PC-9 (cell line): ENCODE results near the gene IL2RA. TPM values are rescaled to one million over a fixed set of nuclear protein-coding genes. Genes with fewer than 3 reads are reported as not detected.

Experiments used
- BruUV-seq: library from RNA; stranded (reverse); fragments of 400-500 nt; replicated peaks from 2 replicates; lab custom pipeline; 2021; lab: Mats Ljungman, UMichigan
- CTCF ChIA-PET: fragments of 300-600 bp; sonication (Branson Sonifier 250); formaldehyde crosslinking; loops from one replicate; lab custom pipeline; 2022; ENCODE audit warnings: antibody characterized with exemption; lab: Charles Lee
- POLR2A ChIA-PET: fragments of 300-600 bp; sonication (Branson Sonifier 250); formaldehyde crosslinking; loops from one replicate; lab custom pipeline; 2022; ENCODE audit warnings: antibody characterized with exemption; ENCODE audit not compliant: unreplicated experiment; lab: Charles Lee
- DNase-seq, 2 experiments: peaks; one replicate each; pipeline versions ENCODE4 v3.0.0 to v3.0.0-alpha.2; 2015 to 2022; ENCODE audit warnings: mixed read lengths in 1 of 2
- H2AFZ ChIP-seq: fragments of 200-600 bp; sonication (generic); 2 replicates; pipeline ENCODE4 v1.8.1; 2017; ENCODE audit warnings: antibody characterized with exemption
- H3F3A ChIP-seq: fragments of 200-600 bp; sonication (generic); 2 replicates; pipeline ENCODE4 v1.8.1; 2017; ENCODE audit warnings: antibody characterized with exemption, mild to moderate bottlenecking, low read depth; ENCODE audit not compliant: insufficient read depth
- H3K27ac ChIP-seq: fragments of 200-600 bp; sonication (generic); 2 replicates; pipeline ENCODE4 v1.6.1; 2016; ENCODE audit warnings: mixed run types
- H3K27me3 ChIP-seq: fragments of 200-600 bp; sonication (generic); 2 replicates; pipeline ENCODE4 v1.6.1; 2016; ENCODE audit warnings: low read depth, mixed run types; ENCODE audit not compliant: insufficient read depth
- H3K36me3 ChIP-seq: fragments of 200-600 bp; sonication (generic); 2 replicates; pipeline ENCODE4 v1.6.1; 2016; ENCODE audit warnings: low read depth, mixed run types
- H3K4me1 ChIP-seq: fragments of 200-600 bp; sonication (generic); replicated peaks from 2 replicates; pipeline ENCODE4 v1.6.1; 2016; ENCODE audit warnings: mixed run types; ENCODE audit not compliant: insufficient read depth
- H3K4me2 ChIP-seq: fragments of 200-600 bp; sonication (generic); 2 replicates; pipeline ENCODE4 v1.6.1; 2017; ENCODE audit warnings: mixed run types
- H3K4me3 ChIP-seq: fragments of 200-600 bp; sonication (generic); 2 replicates; pipeline ENCODE4 v1.6.1; 2016; ENCODE audit warnings: mixed run types
- H3K79me2 ChIP-seq: fragments of 200-600 bp; sonication (generic); 2 replicates; pipeline ENCODE4 v1.6.1; 2017; ENCODE audit warnings: low read depth, mixed run types
- H3K9me2 ChIP-seq: fragments of 200-600 bp; sonication (generic); 2 replicates; pipeline ENCODE4 v1.8.1; 2017; ENCODE audit warnings: mild to moderate bottlenecking; ENCODE audit not compliant: insufficient read depth
- H3K9me3 ChIP-seq: fragments of 200-600 bp; sonication (generic); 2 replicates; pipeline ENCODE4 v1.8.1; 2016; ENCODE audit warnings: low read depth; ENCODE audit not compliant: insufficient read depth
- H4K20me1 ChIP-seq: fragments of 200-600 bp; sonication (generic); 2 replicates; pipeline ENCODE4 v1.8.1; 2017; ENCODE audit not compliant: insufficient read depth
- CTCF ChIP-seq: fragments of 200-600 bp; sonication (generic); conservative IDR thresholded peaks from 2 replicates; pipeline ENCODE4 v1.6.1; 2017; ENCODE audit warnings: mixed run types, antibody characterized with exemption, mild to moderate bottlenecking, moderate library complexity
- EZH2 ChIP-seq: fragments of 200-600 bp; sonication (generic); IDR thresholded peaks from 2 replicates; pipeline ENCODE4 v1.8.0; 2017; ENCODE audit warnings: antibody characterized with exemption, low read depth
- intact Hi-C: fragments of 100-400 bp; cut with micrococcal nuclease; formaldehyde crosslinking; loops from one replicate; pipeline ENCODE4 v1.10.0; 2022; ENCODE audit not compliant: unreplicated experiment
- total RNA-seq: library from RNA; stranded (reverse); gene quantifications from 2 replicates; pipeline ENCODE4 v1.2.3, GENCODE V29; 2021

IL2RA gene
- total RNA-seq, 1 experiment from 2014 or later, result not detected

- Histone ChIP-seq H3K27ac (no peak overlapping the region), H3K79me2 (peaks cover 28% of the 10 kb centered on the region), H3K27me3 (no peaks in the 10 kb centered on the region), H3K9me3 (no peaks in the 10 kb centered on the region), H3K4me2 (no peak overlapping the region), H3F3A (no peaks in the 10 kb centered on the region), H3K36me3 (0 out of 2 replicates have a peak, but pooled peaks cover 6% of the 10 kb centered on the region), H4K20me1 (peaks cover 25% of the 10 kb centered on the region), H3K4me1 (no peaks in the 10 kb centered on the region), H3K4me3 (no peak overlapping the region), H3K9me2 (no peaks in the 10 kb centered on the region), H2AFZ (no peak overlapping the region)
- POLR2A ChIA-PET, result no interaction called here
- intact Hi-C loops, result no loop called here
- BruUV-seq, result no TSS peak
- no peak for DNase-seq
- no peak for TF ChIP-seq CTCF
- TF ChIP-seq EZH2, result no peak
- CTCF ChIA-PET, result no interaction called here
Measured at GRCh38 chr10:6100370-6100769, 38.2 kb upstream of the IL2RA start.

- Histone ChIP-seq H4K20me1 (peaks cover 39% of the 10 kb centered on the region), H3K9me2 (no peaks in the 10 kb centered on the region), H3K9me3 (no peaks in the 10 kb centered on the region), H3F3A (no peaks in the 10 kb centered on the region), H3K27ac (no peak overlapping the region), H3K27me3 (no peaks in the 10 kb centered on the region), H3K4me1 (no peaks in the 10 kb centered on the region), H3K4me2 (no peak overlapping the region), H3K36me3 (0 out of 2 replicates have a peak, but pooled peaks cover 6% of the 10 kb centered on the region), H3K79me2 (peaks cover 50% of the 10 kb centered on the region), H3K4me3 (no peak overlapping the region), H2AFZ (no peak overlapping the region)
- no peak for TF ChIP-seq CTCF
- TF ChIP-seq EZH2, result no peak
- CTCF ChIA-PET, result no interaction called here
- POLR2A ChIA-PET, result no interaction called here
- intact Hi-C loops, result no loop called here
- no peak for DNase-seq
- no TSS peak for BruUV-seq
Measured at GRCh38 chr10:6098156-6098555, 36.0 kb upstream of the IL2RA start.

- ChIA-PET CTCF (no interaction called here), POLR2A (no interaction called here)
- Histone ChIP-seq H4K20me1 (peaks cover 35% of the 10 kb centered on the region), H3K27ac (no peak overlapping the region), H2AFZ (no peak overlapping the region), H3K4me1 (no peaks in the 10 kb centered on the region), H3K27me3 (no peaks in the 10 kb centered on the region), H3K4me2 (no peak overlapping the region), H3K9me2 (no peaks in the 10 kb centered on the region), H3F3A (no peaks in the 10 kb centered on the region), H3K36me3 (0 out of 2 replicates have a peak, but pooled peaks cover 6% of the 10 kb centered on the region), H3K4me3 (no peak overlapping the region), H3K9me3 (no peaks in the 10 kb centered on the region), H3K79me2 (peaks cover 61% of the 10 kb centered on the region)
- BruUV-seq, result no TSS peak
- intact Hi-C loops, result no loop called here
- DNase-seq, result no peak
- TF ChIP-seq EZH2, result no peak
- no peak for TF ChIP-seq CTCF
Measured at GRCh38 chr10:6097063-6097462, 34.9 kb upstream of the IL2RA start.
